Right lobe of liver (tissue), 6 donors: ENCODE measurements around the gene PNPT1. TPM values are rescaled to one million over a fixed set of nuclear protein-coding genes. Genes with fewer than 3 reads are reported as not detected.
"Not testable (repeated sequence)": the region's sequence is repeated elsewhere in the genome, so short reads cannot be mapped to it uniquely, and the experiment has no call there.

Source experiments
- ATAC-seq, 4 donors: fragments of 200-7000 bp; cut with Tn5 transposase; one replicate each; pipeline ENCODE4 v1.9.1; 2020; ENCODE audit warnings: mild to moderate bottlenecking in 4 of 4, moderate library complexity in 4 of 4
- DNase-seq, 3 donors: peaks; one replicate each; pipeline ENCODE4 v3.0.0-alpha.2; 2020
- H3K27ac ChIP-seq, 3 donors: fragments of 200-600 bp; one replicate each; pipeline ENCODE4 v1.8.0; 2022
- H3K27me3 ChIP-seq, 2 donors: fragments of 200-600 bp; one replicate each; pipeline ENCODE4 v1.8.0; 2022
- H3K36me3 ChIP-seq, 4 donors: fragments of 200-600 bp; sonication (generic) in 1 of 4; one replicate each; pipeline versions ENCODE4 v1.5.1 to v1.8.0; 2017 to 2022; ENCODE audit warnings: control low read depth in 1 of 4
- H3K4me1 ChIP-seq, 4 donors: fragments of 200-600 bp; sonication (generic) in 1 of 4; one replicate each; pipeline versions ENCODE4 v1.5.1 to v1.8.0; 2017 to 2022; ENCODE audit warnings: control low read depth in 1 of 4
- H3K4me3 ChIP-seq, 3 donors: fragments of 200-600 bp; one replicate each; pipeline ENCODE4 v1.8.0; 2022
- H3K9me3 ChIP-seq, 4 donors: fragments of 200-600 bp; sonication (generic) in 1 of 4; one replicate each; pipeline versions ENCODE4 v1.5.1 to v1.8.0; 2017 to 2022; ENCODE audit warnings: control low read depth in 1 of 4
- CTCF ChIP-seq, 4 donors: fragments of 200-600 bp in 3 of 4; fragments of 450-650 bp in 1 of 4; IDR thresholded peaks; one replicate each; pipeline versions ENCODE4 v1.5.1 to v1.8.0; 2016 to 2022; ENCODE audit warnings: antibody characterized with exemption in 4 of 4, mild to moderate bottlenecking in 2 of 4
- POLR2A ChIP-seq: fragments of 450-650 bp; IDR thresholded peaks from one replicate; pipeline ENCODE4 v1.6.1; 2017; ENCODE audit warnings: antibody characterized with exemption, mild to moderate bottlenecking
- WGBS: methylation state at CpG from one replicate; pipeline ENCODE4 v1.1.6; 2018; ENCODE audit warnings: low coverage, low lambda C conversion rate; ENCODE audit not compliant: insufficient coverage; ENCODE audit errors: missing lambda C conversion rate; 5-methylcytosine and 5-hydroxymethylcytosine counted together
- intact Hi-C, 2 donors: fragments of 100-400 bp; cut with DNase I; formaldehyde crosslinking; loops; one replicate each; pipeline versions ENCODE4 v1.11.2 to v1.14.1; 2022
- total RNA-seq, 6 experiments: library from RNA; depleted of rRNA in 2 of 6; stranded (reverse); fragments of >200 nt in 2 of 6; fragmentation: NEBNext Ultra II Directional in 3 of 6; extraction: Animal tissue kit (Norgen Biotek cat#: 25700) in 3 of 6; gene quantifications; one replicate each; pipeline versions ENCODE4 v1.1.0 to v1.2.4, GENCODE V29; 2016 to 2023
- donor health status: DM: no; HTN: yes; CAD: no.
- donor health status: DM: no; HTN: no; CAD: no.
- donor health status: DM: no; HTN: no; CAD: no.
- donor health status: DM: no; HTN: yes; CAD: no.
- donor health status: DM: no; HTN: yes; CAD: no.

Gene PNPT1
- total RNA-seq, 6 experiments from 2014 or later: 11.0 to 14.4 (median 13.0) TPM

DNA sequence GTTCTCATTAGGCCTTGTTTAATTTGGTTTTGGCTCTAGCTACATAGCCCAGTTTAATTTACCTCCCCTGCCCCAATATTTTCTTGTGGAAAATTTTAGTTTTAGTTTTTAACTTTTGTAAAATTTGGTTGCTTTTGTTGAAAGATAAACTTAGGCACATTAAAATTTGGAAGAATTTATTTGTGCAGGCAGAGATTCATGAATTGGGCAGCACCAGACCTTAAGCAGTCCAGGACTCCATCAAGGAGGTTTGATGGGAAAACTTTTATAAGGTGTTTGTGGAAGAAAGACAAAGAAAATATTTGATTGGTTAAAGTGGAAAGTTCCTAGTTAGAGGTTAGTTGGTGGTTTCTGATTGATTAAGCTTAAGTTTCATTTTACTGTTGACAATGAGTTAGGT, 16.4 kb upstream of the PNPT1 start:
- Histone ChIP-seq H3K36me3 (no peaks in the 10 kb centered on the region), H3K27me3 (no peaks in the 10 kb centered on the region), H3K9me3 (no peaks in the 10 kb centered on the region), H3K4me3 (no peak overlapping the region), H3K27ac (no peak overlapping the region), H3K4me1 (no peaks in the 10 kb centered on the region)
- intact Hi-C loops: loop anchor here in 1 of 2 donors (10.0 kb wide), 1 partner anchor 405 kb away; no protein-coding TSS in a partner anchor
- ATAC-seq: no peak
- TF ChIP-seq CTCF (IDR thresholded peaks at IDR 0.05): no peak
- TF ChIP-seq POLR2A: no peak
- DNase-seq: no peak

GRCh38 chr2:55707751-55708150, 14.1 kb upstream of the PNPT1 start:
- 27% methylated on average over 1 of the region's 1 CpG for WGBS
- Histone ChIP-seq H3K9me3 (no peaks in the 10 kb centered on the region), H3K4me3 (no peak overlapping the region), H3K36me3 (no peaks in the 10 kb centered on the region), H3K27ac (no peak overlapping the region), H3K4me1 (no peaks in the 10 kb centered on the region), H3K27me3 (no peaks in the 10 kb centered on the region)
- intact Hi-C loops: no loop called here
- ATAC-seq: no peak
- TF ChIP-seq POLR2A (no peak), CTCF (IDR thresholded peaks at IDR 0.05) (no peak)
- no peak for DNase-seq

GRCh38 chr2:55706258-55706657, 12.6 kb upstream of the PNPT1 start:
- H3K4me3 ChIP-seq, intact Hi-C loops, H3K27me3 ChIP-seq, H3K4me1 ChIP-seq, ATAC-seq, H3K36me3 ChIP-seq, DNase-seq, H3K27ac ChIP-seq, H3K9me3 ChIP-seq: not testable (repeated sequence)
- WGBS: 58% methylated on average over 3 of the region's 4 CpGs

DNA sequence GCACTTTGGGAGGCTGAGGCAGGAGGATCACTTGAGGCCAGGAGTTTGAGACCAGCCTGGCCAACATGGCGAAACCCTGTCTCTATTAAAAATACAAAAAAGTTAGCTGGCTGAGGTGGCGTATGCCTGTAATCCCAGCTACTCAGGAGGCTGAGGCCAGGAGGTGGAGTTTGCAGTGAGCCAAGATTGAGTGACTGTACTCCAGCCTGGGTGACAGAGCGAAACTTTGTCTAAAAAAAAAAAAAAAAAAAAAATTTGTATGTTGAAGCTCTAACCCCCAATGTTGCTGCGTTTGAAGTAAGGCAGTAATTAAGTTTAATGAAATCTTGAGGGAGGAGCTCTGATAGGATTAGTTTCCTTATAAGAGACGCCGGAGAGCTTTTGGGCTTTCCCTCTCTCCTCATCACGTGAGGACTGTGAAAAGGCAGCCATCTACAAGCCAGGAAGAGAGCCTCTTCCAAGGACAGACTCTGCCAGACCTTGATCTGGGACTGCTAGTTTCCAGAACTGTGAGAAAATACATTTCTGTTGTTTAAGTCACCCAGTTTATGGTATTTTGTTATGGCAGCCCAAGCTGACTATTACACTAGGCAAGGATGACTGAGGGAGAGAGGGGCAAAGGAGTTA, 11.5 kb upstream of the PNPT1 start:
- no peak for TF ChIP-seq POLR2A
- no peak for TF ChIP-seq CTCF (IDR thresholded peaks at IDR 0.05)
- H3K4me1 ChIP-seq: no peaks in the 10 kb centered on the region
- no peak for ATAC-seq
- intact Hi-C loops: no loop called here
- no peak overlapping the region for H3K27ac ChIP-seq
- DNase-seq: no peak
- H3K4me3 ChIP-seq: no peak overlapping the region
- no peaks in the 10 kb centered on the region for H3K9me3 ChIP-seq
- no peaks in the 10 kb centered on the region for H3K27me3 ChIP-seq
- H3K36me3 ChIP-seq: no peaks in the 10 kb centered on the region
- 58% methylated on average over 6 of the region's 7 CpGs for WGBS

DNA sequence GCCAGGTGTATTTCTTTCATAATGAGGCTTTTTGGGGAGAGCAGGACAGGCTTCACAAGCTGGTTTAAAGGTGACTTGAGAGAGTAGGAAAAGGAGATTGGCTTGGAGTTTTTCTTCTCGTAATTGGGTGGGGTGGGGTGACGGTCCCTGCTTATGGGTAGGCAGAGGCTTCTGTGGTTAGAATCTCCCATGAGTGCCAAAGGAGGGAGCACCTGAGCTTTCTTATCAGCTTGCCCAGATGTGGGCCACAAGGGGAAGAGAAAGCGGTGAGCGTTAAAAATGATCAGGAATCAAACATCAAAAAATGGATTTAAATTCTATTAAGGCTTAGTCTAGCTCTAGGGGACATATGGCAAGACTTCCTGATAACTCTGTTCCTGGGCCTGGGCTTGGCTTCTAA, 9.7 kb upstream of the PNPT1 start:
- Histone ChIP-seq H3K9me3 (no peaks in the 10 kb centered on the region), H3K27me3 (no peaks in the 10 kb centered on the region), H3K4me1 (no peaks in the 10 kb centered on the region), H3K4me3 (no peak overlapping the region), H3K36me3 (no peaks in the 10 kb centered on the region), H3K27ac (no peak overlapping the region)
- TF ChIP-seq POLR2A: no peak
- TF ChIP-seq CTCF (IDR thresholded peaks at IDR 0.05): no peak
- intact Hi-C loops: no loop called here
- ATAC-seq (no peak), DNase-seq (no peak)
- WGBS: 53% methylated on average over 4 of the region's 4 CpGs

GRCh38 chr2:55692740-55693139, 904 bp downstream of the PNPT1 start:
- H3K36me3 ChIP-seq, H3K9me3 ChIP-seq, H3K4me1 ChIP-seq, ATAC-seq, DNase-seq, H3K27ac ChIP-seq, intact Hi-C loops, H3K27me3 ChIP-seq: not testable (repeated sequence)
- WGBS: 25% methylated on average over 5 of the region's 5 CpGs
- peak overlapping the region; percentile 64 to 96 (median 90) for H3K4me3 ChIP-seq
